ENCODE data around the gene HPN. TPM values are rescaled to one million over a fixed set of nuclear protein-coding genes. Genes with fewer than 3 reads are reported as not detected.

HPN gene
- total and polyA plus RNA-seq, 2 experiments from 2014 or later = 14.0 to 17.4 TPM

DNA sequence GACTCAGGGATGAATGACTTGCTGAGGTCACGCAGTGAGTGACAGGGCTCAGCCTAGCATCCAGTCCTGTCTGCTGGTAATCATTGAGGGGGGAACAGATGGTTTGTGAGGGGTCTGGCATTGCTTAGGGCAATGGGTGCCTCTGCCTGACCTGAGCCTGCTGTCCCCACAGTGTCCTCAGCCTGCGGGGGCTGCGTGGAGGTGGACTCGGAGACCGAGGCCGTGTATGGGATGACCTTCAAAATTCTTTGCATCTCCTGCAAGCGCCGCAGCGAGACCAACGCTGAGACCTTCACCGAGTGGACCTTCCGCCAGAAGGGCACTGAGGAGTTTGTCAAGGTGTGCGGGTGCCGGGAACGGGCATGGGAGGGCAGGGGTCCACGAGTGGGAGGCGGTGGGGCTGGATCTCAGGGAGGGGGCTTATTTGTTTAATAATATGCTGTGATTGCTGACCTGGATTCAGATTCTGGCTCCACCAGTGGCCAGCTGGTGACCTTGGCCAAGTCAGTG, 9.1 kb upstream of the HPN start:
- no peak overlapping the region for H3K4me2 ChIP-seq

DNA sequence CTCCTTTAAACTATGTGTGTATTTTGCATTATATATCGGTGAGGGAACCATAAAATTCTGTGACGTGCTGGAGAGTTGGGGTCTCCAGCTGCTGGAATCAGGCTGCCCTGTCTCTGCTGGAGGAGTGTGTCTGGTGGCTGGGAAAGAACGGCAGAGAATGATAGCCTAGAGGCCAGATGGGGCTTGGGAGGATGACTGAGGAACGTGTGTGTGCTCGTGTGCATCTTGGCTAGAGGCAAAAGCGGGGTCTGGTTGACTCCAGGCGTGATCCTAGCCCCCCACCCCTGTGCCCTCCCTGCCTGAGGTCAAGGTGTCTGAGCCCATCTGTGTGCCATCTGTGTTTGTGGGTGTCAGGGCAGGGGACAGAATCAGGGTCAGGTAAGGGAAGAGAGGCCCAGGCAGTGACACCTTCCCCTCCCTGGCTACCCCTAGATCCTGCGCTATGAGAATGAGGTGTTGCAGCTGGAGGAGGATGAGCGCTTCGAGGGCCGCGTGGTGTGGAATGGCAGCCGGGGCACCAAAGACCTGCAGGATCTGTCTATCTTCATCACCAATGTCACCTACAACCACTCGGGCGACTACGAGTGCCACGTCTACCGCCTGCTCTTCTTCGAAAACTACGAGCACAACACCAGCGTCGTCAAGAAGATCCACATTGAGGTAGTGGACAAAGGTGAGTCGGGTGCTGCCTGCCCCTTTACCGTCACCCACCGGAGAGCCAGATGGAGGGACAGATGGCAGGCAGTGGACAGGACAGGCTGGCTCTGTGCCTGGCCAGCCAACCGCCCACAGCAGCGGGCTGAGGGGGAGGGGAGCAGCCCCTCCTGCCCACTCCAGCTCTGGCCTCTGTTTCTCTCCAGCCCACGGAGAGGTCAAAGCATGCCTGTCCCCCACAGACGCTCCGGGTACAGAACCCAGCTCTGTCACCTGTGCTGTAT, 8.2 kb upstream of the HPN start:
- Histone ChIP-seq H3K27me3 (ENCODE audit: insufficient read depth) (peaks cover 34% of the 10 kb centered on the region), H3K4me2 (no peak overlapping the region), H3K79me2 (replicated peaks; ENCODE audit: insufficient read depth) (no peaks in the 10 kb centered on the region), H3F3A (replicated peaks; ENCODE audit: low read depth) (peaks cover 22% of the 10 kb centered on the region), H4K20me1 (replicated peaks; ENCODE audit: insufficient read depth) (peaks cover under 1% of the 10 kb centered on the region; the same call in 1 of the 2 replicates), H3K4me3 (no peak overlapping the region), H3K27ac (ENCODE audit: low read depth) (no peak overlapping the region), H3K4me1 (ENCODE audit: insufficient read depth) (peaks cover 10% of the 10 kb centered on the region), H3K9me2 (ENCODE audit: insufficient read depth) (no peaks in the 10 kb centered on the region), H2AFZ (no peak overlapping the region), H3K36me3 (ENCODE audit: insufficient read depth) (no peaks in the 10 kb centered on the region)
- Mint-ChIP-seq H3K27me3 (ENCODE audit: insufficient read depth, low read depth, poor library complexity) (peaks cover 36% of the 10 kb centered on the region), H3K4me3 (no peak overlapping the region; the same call in 2 of the 3 replicates), H3K9me3 (peaks cover 7% of the 10 kb centered on the region; the same call in 2 of the 3 replicates), H3K27ac (no peak overlapping the region), H3K36me3 (ENCODE audit: low read depth) (peaks cover 2% of the 10 kb centered on the region), H3K4me1 (peaks cover 6% of the 10 kb centered on the region; the same call in 2 of the 3 replicates)
- no peak for DNase-seq (ENCODE audit: low spot score)
- ATAC-seq = no peak
- TF ChIP-seq, protein P1, sequence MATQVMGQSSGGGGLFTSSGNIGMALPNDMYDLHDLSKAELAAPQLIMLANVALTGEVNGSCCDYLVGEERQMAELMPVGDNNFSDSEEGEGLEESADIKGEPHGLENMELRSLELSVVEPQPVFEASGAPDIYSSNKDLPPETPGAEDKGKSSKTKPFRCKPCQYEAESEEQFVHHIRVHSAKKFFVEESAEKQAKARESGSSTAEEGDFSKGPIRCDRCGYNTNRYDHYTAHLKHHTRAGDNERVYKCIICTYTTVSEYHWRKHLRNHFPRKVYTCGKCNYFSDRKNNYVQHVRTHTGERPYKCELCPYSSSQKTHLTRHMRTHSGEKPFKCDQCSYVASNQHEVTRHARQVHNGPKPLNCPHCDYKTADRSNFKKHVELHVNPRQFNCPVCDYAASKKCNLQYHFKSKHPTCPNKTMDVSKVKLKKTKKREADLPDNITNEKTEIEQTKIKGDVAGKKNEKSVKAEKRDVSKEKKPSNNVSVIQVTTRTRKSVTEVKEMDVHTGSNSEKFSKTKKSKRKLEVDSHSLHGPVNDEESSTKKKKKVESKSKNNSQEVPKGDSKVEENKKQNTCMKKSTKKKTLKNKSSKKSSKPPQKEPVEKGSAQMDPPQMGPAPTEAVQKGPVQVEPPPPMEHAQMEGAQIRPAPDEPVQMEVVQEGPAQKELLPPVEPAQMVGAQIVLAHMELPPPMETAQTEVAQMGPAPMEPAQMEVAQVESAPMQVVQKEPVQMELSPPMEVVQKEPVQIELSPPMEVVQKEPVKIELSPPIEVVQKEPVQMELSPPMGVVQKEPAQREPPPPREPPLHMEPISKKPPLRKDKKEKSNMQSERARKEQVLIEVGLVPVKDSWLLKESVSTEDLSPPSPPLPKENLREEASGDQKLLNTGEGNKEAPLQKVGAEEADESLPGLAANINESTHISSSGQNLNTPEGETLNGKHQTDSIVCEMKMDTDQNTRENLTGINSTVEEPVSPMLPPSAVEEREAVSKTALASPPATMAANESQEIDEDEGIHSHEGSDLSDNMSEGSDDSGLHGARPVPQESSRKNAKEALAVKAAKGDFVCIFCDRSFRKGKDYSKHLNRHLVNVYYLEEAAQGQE (IDR thresholded peaks at IDR 0.05; ENCODE audit: unreplicated experiment) = no peak
- TF ChIP-seq CREB1 (CRISPR knock-in tag; IDR thresholded peaks at IDR 0.05; ENCODE audit: low read depth) = no peak
- TF ChIP-seq, protein P2, sequence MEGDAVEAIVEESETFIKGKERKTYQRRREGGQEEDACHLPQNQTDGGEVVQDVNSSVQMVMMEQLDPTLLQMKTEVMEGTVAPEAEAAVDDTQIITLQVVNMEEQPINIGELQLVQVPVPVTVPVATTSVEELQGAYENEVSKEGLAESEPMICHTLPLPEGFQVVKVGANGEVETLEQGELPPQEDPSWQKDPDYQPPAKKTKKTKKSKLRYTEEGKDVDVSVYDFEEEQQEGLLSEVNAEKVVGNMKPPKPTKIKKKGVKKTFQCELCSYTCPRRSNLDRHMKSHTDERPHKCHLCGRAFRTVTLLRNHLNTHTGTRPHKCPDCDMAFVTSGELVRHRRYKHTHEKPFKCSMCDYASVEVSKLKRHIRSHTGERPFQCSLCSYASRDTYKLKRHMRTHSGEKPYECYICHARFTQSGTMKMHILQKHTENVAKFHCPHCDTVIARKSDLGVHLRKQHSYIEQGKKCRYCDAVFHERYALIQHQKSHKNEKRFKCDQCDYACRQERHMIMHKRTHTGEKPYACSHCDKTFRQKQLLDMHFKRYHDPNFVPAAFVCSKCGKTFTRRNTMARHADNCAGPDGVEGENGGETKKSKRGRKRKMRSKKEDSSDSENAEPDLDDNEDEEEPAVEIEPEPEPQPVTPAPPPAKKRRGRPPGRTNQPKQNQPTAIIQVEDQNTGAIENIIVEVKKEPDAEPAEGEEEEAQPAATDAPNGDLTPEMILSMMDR (conservative IDR thresholded peaks at IDR 0.05; ENCODE audit: low read depth in 2 of 2) = no peak
- TF ChIP-seq JUNB (IDR thresholded peaks at IDR 0.05; ENCODE audit: unreplicated experiment) = no peak
- no peak for TF ChIP-seq POLR2AphosphoS5 (IDR thresholded peaks at IDR 0.05; ENCODE audit: low read depth)
- TF ChIP-seq STAT1 (IDR thresholded peaks at IDR 0.05; ENCODE audit: unreplicated experiment) = no peak

More for the DNA sequence above, 9.1 kb upstream of the HPN start:
- Histone ChIP-seq H3K36me3 (ENCODE audit: insufficient read depth) (peaks cover 4% of the 10 kb centered on the region; the same call in 1 of the 2 replicates), H3K4me3 (no peak overlapping the region), H2AFZ (no peak overlapping the region), H3K9me2 (ENCODE audit: insufficient read depth) (no peaks in the 10 kb centered on the region), H3K27ac (ENCODE audit: low read depth) (no peak overlapping the region), H3K4me1 (ENCODE audit: insufficient read depth) (peaks cover 10% of the 10 kb centered on the region), H3F3A (replicated peaks; ENCODE audit: low read depth) (peaks cover 30% of the 10 kb centered on the region), H4K20me1 (replicated peaks; ENCODE audit: insufficient read depth) (peaks cover 7% of the 10 kb centered on the region; the same call in 1 of the 2 replicates), H3K27me3 (ENCODE audit: insufficient read depth) (peaks cover 34% of the 10 kb centered on the region), H3K79me2 (replicated peaks; ENCODE audit: insufficient read depth) (no peaks in the 10 kb centered on the region)
- Mint-ChIP-seq H3K4me3 (no peak overlapping the region), H3K9me3 (peaks cover 7% of the 10 kb centered on the region; the same call in 2 of the 3 replicates), H3K36me3 (ENCODE audit: low read depth) (peaks cover 11% of the 10 kb centered on the region), H3K27ac (no peak overlapping the region), H3K27me3 (ENCODE audit: insufficient read depth, low read depth, poor library complexity) (peaks cover 45% of the 10 kb centered on the region), H3K4me1 (peaks cover 6% of the 10 kb centered on the region; the same call in 2 of the 3 replicates)
- no peak for DNase-seq (ENCODE audit: low spot score)
- no peak for TF ChIP-seq NANOG (IDR thresholded peaks at IDR 0.05; ENCODE audit: borderline replicate concordance)
- TF ChIP-seq, protein P1 (IDR thresholded peaks at IDR 0.05; ENCODE audit: unreplicated experiment) = no peak
- no peak for TF ChIP-seq ZNF331 (CRISPR knock-in tag; IDR thresholded peaks at IDR 0.05; ENCODE audit: low read depth)
- TF ChIP-seq STAT1 (IDR thresholded peaks at IDR 0.05; ENCODE audit: unreplicated experiment) = no peak
- no peak for TF ChIP-seq CREB1 (CRISPR knock-in tag; IDR thresholded peaks at IDR 0.05; ENCODE audit: low read depth)
- TF ChIP-seq EZH2phosphoT487 (IDR thresholded peaks at IDR 0.05; ENCODE audit: unreplicated experiment) = no peak
- no peak for ATAC-seq

Measured in GM23338 (cell line).